ENCODE data around the gene SULF2. TPM values are rescaled to one million over a fixed set of nuclear protein-coding genes. Genes with fewer than 3 reads are reported as not detected.

SULF2 gene
- total and polyA plus RNA-seq, 9 of the 15 experiments (the other 6 are each of a cell fraction or from before 2014, with no cell fraction given), result 0.33 TPM; not detected in 8

GRCh38 chr20:47674686-47675085, 110.6 kb downstream of the SULF2 start:
- DNase-seq (ENCODE audit: extremely low read depth in 1 of 4, low spot score in 3 of 4) (no peak), ATAC-seq (no peak), FAIRE-seq (no peak)
- TF ChIP-seq, protein P1, sequence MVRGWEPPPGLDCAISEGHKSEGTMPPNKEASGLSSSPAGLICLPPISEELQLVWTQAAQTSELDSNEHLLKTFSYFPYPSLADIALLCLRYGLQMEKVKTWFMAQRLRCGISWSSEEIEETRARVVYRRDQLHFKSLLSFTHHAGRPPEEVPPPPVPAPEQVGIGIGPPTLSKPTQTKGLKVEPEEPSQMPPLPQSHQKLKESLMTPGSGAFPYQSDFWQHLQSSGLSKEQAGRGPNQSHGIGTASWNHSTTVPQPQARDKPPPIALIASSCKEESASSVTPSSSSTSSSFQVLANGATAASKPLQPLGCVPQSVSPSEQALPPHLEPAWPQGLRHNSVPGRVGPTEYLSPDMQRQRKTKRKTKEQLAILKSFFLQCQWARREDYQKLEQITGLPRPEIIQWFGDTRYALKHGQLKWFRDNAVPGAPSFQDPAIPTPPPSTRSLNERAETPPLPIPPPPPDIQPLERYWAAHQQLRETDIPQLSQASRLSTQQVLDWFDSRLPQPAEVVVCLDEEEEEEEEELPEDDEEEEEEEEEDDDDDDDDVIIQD (CRISPR knock-in tag; IDR thresholded peaks at IDR 0.05), result no peak
- no peak for TF ChIP-seq SMARCE1 (IDR thresholded peaks at IDR 0.05)
- TF ChIP-seq ZNF507 (tag; conservative IDR thresholded peaks at IDR 0.05), result no peak
- TF ChIP-seq, protein P2, sequence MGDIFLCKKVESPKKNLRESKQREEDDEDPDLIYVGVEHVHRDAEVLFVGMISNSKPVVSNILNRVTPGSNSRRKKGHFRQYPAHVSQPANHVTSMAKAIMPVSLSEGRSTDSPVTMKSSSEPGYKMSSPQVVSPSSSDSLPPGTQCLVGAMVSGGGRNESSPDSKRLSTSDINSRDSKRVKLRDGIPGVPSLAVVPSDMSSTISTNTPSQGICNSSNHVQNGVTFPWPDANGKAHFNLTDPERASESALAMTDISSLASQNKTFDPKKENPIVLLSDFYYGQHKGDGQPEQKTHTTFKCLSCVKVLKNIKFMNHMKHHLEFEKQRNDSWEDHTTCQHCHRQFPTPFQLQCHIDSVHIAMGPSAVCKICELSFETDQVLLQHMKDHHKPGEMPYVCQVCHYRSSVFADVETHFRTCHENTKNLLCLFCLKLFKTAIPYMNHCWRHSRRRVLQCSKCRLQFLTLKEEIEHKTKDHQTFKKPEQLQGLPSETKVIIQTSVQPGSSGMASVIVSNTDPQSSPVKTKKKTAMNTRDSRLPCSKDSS (IDR thresholded peaks at IDR 0.05; ENCODE audit: low read depth, partially characterized antibody), result no peak
- intact Hi-C loops (cut with micrococcal nuclease) (loop anchor here (5.0 kb wide), 2 partner anchors 53 to 948 kb away; no protein-coding TSS in a partner anchor), in situ Hi-C loops (cut with MboI) (loop anchor here (5.0 kb wide), 1 partner anchor 943 kb away; no protein-coding TSS in a partner anchor)
- no peaks in the 10 kb centered on the region for H3K36me3 ChIP-seq (ENCODE audit: control insufficient read depth, insufficient read depth, low read length)
- ChIA-PET CTCF (ENCODE audit: low intra/inter-chr PET ratio) (no interaction called here), POLR2A (interaction anchor here (0.6 kb wide), 1 partner anchor 1837 kb away, joined by 4 read pairs; no protein-coding TSS in a partner anchor)
- no peak overlapping the region for H3K4me2 ChIP-seq (ENCODE audit: insufficient read depth, low read length)
- H3K79me2 ChIP-seq (ENCODE audit: control insufficient read depth, insufficient read depth, low read length), result no peaks in the 10 kb centered on the region
- no peak overlapping the region for H3K9ac ChIP-seq (ENCODE audit: insufficient read depth in 1 of 2, low read depth in 2 of 2, low read length in 2 of 2)
- H2AFZ ChIP-seq (ENCODE audit: low read depth, low read length), result no peak overlapping the region
- H3K4me1 ChIP-seq (replicated peaks in 1 of 2; ENCODE audit: control insufficient read depth in 2 of 2, insufficient read depth in 2 of 2, low read length in 2 of 2), result peaks cover 0 to 12% of the 10 kb centered on the region in 2 experiments; a peak in 1 of 5 replicates
- no peak overlapping the region for H3K4me3 ChIP-seq
- H3K9me1 ChIP-seq (ENCODE audit: control insufficient read depth, insufficient read depth, low read length), result no peaks in the 10 kb centered on the region
- no peak overlapping the region for H3K27ac ChIP-seq (ENCODE audit: extremely low read depth, low read depth, low read length)
- no peaks in the 10 kb centered on the region for H3K9me3 ChIP-seq (replicated peaks; ENCODE audit: control insufficient read depth, insufficient read depth, low read depth, low read length)
- 1% methylated on average over 14 of the region's 14 CpGs for WGBS (ENCODE audit: insufficient coverage, low coverage, missing lambda C conversion rate)
- H4K20me1 ChIP-seq (replicated peaks; ENCODE audit: control insufficient read depth, insufficient read depth, low read length), result peaks cover 19% of the 10 kb centered on the region
- peaks cover 40 to 86% of the 10 kb centered on the region in 2 experiments for H3K27me3 ChIP-seq (ENCODE audit: control insufficient read depth in 2 of 2, insufficient read depth in 2 of 2, low read length in 2 of 2)
- no TSS peak for BruUV-seq (replicated peaks)
